T-helper 1 cell (primary cell): Measurements from ENCODE around the gene CSAD.
"Not testable (repeated sequence)": the region's sequence is repeated elsewhere in the genome, so short reads cannot be mapped to it uniquely, and the experiment has no call there.

ENCODE experiments used
- DNase-seq, 5 donors: peaks; one replicate each; pipeline ENCODE4 v3.0.0-alpha.2; 2012 to 2020

CSAD gene

DNA sequence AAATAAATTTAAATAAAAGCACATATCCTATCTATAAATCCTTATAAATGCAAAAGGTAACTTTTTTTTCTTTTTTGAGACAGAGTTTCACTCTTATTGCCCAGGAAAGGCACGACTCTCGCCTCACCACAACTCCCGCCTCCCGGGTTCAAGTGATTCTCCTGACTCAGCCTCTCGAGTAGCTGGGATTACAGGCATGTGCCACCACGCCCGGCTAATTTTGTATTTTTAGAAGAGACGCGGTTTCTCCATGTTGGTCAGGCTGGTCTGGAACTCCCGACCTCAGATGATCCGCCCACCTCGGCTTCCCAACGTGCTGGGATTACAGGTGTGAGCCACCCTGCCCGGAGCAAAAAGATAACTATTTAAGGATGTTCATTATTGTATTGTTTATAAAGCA is 1.9 kb downstream of the CSAD start:
- DNase-seq: not testable (repeated sequence)

DNA sequence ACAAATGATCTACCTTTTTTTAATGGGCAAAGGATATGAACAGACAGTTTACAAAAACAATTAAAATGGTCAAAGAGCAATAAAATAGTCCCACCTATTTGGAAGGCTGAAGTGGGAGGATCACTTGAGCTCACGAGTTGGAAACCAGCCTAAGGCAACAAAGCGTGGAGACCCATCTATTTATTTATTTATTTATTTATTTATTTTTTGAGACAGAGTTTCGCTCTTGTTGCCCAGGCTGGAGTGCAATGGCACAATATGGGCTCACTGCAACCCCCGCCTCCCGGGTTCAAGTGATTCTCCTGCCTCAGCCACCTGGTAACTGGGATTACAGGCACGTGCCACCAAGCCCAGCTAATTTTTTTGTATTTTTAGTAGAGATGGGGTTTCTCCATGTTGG is 3.3 kb downstream of the CSAD start:
- DNase-seq: not testable (repeated sequence)

DNA sequence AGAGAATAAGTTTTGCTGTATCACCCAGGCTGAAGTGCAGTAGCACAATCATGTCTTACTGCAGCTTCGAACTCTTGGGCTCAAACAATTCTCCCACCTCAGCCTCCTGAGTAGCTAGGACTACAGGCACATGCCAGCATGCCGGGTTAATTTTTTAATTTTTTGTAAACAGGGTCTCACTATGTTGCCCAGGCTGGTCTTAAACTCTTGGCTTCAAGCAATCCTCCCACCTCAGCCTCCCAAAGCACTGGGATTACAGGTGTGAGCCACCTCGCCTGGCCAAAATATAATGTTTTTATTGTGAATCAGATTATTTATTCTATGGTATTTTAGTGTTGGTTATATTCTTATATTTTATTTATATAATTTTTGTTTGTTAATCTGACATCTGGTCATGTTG is 4.0 kb downstream of the CSAD start:
- no peak for DNase-seq

DNA sequence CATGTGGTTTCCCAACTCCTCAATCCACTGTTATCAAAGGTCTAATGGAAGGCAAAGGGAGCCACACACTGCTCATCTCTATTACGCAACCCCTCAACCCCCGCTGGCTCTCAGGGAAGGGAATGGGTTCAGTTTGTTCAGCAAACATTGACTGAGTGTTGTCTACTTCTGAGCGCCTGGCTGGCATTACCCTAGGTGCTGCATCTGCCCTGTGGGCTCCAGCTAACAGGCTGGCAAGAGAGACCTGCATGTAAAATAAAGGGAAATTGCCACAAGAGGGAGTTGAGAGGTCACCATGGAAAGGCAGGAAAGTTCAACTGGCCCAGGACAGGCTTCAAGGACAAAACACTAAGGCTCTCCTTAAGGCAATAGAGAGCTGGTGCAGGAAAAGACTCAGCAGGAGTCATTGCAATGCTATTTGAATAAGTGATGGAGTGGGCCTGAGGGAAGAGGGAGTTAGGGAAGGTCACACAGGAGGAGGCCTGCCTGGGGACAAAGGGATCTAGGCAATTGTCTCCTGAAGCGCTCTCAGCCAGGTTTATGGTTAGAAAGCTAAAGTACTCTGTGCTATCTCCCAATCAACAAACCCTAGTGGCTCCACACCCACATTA is 5.7 kb downstream of the CSAD start:
- DNase-seq: no peak

DNA sequence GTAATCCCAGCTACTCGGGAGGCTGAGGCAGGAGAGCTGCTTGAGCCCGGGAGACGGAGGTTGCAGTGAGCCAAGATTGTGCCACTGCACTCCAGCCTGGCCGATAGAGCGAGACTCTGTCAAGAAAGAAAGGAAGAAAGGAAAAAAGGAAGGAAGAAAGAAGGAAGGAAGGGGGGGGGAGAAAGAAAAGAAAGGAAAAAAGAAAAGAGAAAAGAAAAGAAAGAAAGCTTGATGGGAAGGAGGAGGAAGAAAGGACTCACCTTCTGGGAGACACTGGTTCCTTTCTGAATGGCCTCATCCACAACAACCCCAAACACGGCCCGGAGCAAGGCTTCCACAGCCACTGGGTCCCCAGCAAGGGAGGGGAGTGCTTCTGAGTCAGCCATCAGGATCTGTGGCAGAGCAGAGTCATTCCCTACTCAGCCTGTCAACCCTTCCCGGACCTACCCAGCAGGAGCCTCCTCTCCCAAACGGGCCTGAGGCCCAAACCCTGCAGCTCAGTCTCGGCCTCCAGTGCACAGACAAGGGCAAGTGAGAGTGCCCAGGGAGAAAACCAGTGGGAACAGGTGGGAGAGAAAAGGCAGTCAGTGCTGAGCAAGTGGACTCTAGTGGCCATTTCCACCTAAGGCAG is 7.5 kb downstream of the CSAD start:
- DNase-seq: no peak

DNA sequence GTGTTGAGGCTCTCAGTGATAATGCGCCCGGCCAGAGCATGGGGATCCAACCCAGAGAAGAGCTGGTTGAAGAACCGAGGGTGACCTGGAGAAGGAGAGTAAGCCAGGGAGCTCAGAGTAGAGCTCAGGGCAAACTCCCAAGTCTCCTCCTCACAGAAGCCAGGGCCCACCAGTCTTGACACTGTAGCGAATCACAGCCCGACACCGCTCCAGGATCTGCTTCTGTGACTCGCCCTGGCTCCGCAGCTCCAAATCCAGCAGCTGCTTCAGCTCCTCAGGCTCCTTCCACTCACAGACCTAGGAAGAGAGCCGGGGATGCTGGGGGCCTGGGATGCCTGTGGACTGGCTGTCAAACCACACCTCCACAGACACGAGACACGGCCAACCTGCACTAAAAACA is 8.4 kb downstream of the CSAD start:
- no peak for DNase-seq

DNA sequence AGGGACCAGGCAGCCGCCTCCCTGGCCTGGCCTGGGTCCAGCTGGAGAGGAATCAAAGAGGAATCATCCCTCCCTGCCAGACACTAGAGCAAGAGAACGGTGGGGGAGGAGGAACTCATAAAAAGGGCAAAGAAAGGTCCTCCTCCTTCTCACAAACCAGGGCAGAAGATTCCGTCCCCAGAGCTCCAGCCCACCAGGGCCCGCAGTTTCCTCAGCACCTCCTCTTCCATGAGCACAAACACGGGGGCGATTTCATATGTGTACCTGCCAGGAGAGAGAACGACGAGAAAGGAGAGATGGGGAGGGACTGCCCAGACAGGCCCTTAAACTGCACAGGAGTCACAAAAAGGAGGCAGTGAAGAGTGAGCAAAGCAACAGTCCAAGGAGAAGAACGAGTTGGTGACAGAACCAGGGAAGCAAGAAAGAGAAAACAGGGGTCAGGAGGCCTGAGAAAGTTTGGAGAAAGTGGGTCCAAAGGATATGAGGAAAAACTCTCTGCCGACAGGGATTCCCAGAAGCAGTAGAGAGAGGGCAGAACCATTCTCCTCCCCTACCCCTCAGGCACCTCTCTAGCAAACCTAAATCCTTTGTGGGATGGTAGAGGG is 8.9 kb downstream of the CSAD start:
- no peak for DNase-seq

DNA sequence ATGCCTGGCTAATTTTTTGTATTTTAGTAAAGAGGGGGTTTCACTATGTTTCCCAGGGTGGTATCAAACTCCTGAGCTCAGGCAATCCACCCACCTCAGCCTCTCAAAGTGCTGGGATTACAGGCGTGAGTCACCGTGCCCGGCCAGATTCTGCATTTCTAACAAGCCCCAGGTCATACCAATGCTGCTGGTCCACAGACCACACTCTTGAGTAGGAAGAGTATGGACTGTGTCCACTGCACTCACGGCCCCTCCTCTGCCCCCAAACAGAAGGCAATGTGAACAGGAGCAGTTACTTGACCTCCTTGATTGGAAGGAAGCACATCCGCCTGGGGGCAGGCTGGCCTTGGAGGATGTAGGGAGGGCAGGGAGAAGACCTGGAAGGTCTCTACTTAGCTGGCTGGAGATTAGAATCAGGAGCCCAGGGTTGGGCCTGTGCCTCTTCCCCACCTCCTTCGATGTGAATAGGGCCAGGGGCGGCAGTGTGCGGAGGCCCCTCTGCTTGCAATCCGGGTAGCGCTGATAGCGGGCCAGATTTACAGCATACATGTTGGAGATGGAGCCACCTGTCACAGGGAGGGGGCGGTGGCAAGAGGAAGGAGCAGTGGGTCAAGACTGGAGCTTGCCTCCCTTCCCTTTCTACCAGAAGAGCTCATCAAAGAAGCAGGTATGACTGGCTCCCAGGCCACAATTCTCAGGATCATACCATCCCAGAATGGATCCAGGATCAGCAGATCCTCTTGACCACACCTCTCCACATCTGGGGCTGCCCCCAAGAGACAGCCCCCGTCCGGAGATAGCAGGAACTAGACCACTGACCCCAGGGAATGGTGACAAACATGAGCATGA is 9.6 kb downstream of the CSAD start:
- DNase-seq: no peak

DNA sequence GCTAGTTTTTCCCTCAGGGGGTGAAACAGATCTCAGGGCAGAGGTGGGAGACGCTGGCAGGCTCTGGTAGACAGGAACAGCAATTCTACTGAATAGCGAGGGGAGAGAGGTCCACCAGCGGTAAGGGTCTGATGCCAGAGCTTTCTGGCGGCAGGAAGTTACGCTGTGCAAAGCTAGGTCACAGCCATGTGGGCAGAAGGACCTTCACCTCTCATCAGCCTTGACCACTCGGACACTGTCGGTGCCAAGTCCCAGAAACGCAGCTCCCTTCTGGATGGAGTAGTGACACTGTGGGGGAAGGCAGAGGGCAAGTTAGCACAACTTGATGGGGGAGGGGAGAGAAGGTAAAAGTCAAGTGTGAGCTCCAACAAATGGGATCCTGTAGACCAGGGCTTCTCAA is 10.5 kb downstream of the CSAD start:
- DNase-seq: no peak

DNA sequence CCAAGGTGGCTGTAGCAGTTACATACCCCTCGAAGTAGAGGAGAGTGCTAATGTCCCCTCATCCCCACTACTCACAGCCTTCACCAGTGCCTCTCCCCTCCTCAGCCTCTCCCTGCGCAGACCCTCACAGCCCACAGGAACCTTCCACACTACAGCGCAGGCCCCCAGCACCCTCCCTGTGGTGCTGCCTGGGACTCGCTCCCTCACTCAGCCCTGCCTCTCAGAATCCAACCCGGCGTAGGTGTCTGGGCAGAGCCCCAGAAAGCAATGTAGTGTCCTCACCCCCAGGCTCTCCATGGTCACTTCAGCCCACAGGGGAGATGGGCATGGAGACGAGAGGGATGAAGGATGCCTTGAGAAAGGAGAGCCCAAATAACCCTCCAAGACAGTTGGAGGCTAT is 11.1 kb downstream of the CSAD start:
- no peak for DNase-seq

DNA sequence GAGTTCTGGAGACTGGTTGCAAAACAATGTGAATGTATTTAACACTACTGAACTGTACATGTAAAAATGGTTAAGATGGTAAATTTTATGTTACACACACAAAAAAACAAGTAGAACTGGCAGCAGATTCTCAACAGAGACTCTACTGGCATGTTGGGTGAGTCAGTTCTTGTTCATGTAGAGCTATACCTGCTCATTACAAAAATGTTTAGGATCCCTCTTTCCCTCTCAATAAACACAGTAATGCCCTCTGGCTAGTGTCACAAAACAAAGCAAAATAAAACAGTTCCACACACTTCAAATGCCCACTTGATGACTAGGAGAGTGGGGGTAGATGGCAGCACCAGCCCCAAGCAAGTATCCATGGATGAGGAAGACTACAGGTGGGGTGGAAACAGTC is 13.9 kb downstream of the CSAD start:
- no peak for DNase-seq

DNA sequence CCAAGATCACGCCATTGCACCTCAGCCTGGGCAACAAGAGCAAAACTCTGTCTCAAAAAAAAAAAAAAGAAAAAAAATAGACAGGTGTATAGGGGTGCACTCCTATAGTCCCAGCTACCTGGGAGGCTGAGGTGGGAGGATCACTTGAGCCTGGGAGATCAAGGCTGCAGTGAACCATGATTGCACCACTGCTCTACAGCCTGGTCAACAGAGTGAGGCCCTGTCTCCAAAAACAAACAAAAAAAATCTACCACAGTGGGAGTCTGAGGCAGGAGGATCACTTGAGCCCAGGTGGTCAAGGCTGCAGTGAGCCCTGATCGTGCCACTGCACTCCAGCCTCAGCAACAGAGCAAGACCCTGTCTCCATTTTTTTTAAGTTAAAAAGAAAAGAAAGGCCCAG is 17.7 kb downstream of the CSAD start:
- DNase-seq: not testable (repeated sequence)

DNA sequence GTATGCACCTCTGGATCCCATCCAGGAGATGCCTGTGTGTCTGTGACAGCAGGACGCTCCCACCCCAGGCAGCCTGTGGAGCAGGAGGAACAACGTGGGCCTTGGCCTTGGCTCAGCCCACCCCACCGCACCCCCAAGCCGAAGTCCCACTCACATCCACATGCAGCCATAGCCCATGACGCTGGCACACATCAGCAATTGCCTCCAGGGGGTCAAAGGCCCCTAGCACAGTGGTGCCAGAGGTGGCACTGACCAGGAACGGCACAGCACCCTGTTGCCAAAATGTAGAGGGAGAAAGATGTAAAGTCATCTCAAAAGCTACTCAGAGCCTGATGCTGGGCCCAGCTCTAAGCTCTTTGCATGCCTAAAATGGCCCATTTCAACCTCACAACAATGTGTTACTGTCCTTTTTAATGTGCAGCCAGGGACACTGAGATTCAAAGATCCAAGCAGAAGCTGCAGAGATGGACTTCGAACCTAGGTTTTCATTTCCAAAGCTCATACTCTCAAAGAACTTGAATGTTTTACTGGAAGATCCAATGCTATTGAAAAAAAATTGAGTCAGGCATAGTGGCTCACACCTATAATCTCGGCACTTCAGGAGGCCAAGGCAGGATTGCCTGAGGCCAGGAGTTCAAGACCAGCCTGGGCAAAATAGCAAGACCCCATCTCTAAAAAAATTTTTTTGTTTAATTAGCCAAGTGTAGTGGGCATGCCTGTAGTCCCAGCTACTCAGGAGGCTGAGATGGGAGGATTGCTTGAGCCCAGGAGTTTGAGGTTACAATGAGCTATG is 19.4 kb downstream of the CSAD start:
- DNase-seq: no peak

DNA sequence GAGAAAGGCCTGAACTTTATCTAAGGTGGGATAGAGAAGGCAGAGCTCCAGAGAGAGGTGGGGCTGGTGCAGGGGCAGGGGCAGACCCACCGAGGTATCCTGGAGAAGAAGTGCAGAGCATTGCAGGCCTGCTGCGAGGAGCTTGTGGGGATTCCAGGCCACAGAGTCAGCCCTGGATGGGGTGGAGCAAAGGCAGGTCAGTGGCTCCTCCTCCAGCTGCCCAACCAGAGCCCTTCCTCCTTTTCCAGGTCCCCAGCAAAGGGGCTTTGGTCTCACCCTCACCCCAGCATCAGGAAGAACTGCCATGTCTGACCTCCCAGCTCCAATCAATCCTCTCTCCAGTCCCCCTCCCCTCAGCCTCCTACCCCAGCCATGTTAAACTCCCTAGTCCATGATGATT is 20.1 kb downstream of the CSAD start:
- DNase-seq: no peak

DNA sequence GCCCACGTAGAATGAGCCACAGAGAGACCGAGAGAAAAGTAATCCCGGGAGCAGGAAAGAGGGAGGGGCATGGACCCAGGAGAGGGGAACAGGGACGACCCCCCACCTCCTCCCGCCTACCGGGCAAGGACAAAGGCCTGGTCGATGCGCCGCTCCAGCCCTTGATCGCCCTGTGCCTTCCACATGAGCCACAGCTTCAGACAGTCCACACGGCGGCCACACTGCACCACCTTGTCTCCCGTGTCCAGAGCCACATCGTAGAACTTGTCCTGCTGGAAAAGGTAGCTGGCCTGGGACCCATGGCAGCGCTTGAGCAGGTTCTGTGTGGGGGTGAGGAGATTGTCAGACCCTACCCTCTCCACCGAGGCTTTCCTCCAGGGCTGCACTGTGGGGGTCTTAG is 20.7 kb downstream of the CSAD start:
- no peak for DNase-seq

DNA sequence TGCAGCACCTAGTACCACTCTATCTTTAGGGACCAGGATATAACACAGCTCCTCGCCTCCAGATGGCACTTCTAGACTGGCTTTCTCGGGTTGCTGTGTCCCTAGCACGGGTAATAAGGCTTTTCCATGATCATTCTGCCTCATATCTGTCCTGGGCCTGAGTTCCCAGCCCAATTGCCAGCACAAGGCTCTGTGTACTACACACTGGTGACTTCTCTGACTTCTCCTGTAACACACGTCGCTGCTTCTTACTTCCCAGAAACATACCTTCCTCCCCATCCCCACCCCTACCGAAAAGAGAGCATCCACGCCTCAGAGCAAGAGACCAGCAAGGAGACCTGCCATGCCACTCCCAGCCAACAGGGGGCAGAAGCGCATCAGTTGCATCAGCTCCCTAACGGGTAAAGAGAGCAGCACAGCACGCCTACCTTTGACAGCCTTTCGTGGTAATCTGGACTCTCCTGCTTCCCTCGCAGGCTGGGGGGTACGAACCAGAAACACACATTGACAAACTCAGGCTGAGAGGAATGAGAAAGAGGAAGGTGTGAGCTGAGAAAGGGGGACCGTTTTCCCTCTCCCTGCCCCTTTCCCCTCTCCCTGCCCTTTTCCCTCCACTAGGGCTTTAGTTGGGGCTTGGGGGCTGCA is 21.4 kb downstream of the CSAD start:
- DNase-seq: peak; percentile 63 to 89 (median 78)

DNA sequence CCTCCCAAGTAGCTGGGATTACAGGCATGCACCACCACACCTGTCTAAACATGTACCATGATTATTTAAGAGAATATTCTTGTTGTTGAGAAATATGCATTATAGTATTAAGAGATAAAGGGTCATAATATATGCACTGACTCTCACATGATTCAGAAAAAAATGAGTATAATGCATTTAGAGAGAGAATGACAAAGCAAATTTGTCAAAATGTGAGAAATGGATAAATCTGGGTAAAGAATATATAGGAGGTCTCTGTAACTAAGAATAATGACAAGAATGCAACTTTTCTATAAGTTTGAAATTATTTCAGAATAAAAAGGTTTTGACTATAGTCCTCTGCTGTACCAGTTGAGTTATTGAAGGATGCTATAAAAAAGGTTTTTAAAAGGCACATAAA is 28.3 kb downstream of the CSAD start:
- no peak for DNase-seq

DNA sequence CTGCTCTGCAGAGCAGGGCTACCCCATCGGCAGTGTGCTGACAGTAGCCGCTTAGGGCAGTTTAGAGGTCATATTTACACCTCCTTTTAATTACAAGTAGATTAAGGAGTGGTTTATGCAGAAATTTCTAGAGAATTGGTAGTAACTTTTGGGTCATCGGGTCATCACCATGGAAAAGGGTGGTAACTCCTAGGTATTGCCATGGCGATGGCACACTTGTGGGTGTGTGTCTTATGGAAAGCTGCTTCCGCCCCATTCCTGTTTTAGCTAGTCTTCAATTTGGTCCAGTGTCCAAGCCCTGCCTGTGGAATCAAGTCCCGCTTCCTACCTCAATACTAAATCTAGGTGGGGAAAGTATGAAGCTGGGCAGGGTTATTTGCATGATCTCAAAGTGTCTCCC is 29.7 kb downstream of the CSAD start:
- no peak for DNase-seq

DNA sequence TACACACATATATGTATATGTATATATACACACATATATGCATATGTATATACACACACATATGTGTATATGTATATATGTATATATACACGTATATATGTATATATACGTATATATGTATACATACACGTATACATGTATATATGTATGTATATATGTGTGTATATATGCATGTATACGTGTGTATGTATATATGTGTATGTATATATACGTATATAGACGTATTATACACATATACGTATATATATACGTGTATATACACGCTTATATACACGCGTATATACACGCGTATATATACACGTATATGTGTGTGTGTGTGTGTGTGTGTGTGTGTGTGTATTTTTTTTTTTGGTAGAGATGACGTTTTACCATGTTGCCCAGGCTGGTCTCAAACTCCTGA is 33.1 kb downstream of the CSAD start:
- DNase-seq: no peak

DNA sequence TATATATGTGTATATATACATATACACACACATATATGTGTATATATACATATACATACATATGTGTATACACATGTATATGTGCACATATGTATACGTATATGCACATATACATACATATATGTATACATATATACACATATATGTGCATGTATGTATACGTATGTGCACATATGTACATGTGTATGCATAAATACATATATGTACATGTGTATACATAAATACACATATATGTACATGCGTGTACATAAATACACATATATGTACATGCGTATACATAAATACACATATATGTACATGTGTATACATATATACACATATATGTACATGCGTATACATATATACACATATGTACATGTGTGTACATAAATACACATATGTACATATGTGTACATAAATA is 33.5 kb downstream of the CSAD start:
- no peak for DNase-seq

DNA sequence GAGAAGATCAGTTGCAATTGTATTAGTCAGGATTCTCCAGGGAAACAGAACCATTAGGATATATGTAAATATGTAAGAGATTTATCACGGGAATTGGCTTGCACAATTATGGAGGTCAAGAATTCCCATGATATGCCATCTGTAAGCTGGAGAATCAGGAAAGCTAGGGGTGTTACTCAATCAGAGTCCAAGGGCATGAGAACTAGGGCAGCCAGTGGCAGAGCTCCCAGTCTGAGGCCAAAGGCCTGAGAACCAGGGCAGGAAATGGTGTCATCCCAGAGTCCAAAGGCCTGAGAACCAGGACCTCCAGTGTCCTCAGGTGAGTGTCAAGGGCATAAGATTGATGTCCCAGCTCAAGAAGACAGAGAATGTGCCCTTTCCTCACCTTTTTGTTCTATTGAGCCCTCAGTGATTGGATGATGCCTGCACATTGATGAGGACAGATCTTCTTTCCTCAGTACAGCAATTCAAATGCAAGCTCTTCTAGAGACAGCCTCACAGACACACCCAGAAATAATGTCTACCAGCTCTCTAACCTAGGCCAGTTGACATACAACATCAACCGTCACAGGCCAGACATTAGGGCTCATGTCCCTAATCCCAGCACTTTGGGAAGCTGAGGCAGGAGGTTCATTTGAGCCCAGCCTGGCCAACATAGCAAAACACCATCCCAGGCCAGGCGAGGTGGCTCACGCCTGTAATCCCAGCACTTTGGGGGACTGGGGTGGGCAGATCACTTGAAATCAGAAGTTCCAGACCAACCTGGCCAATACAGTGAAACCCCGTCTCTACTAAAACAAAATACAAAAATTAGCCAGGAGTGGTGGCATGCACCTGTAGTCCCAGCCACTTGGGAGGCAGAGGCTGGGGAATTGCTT is 35.1 kb downstream of the CSAD start:
- no peak for DNase-seq
